Caco-2 (cell line): ENCODE results near the gene HTR2C. TPM values are rescaled to one million over a fixed set of nuclear protein-coding genes. Genes with fewer than 3 reads are reported as not detected.

Experiments used
- BruUV-seq: library from RNA; stranded (reverse); fragments of 400-500 nt; replicated peaks from 2 replicates; lab custom pipeline; 2021; lab: Mats Ljungman, UMichigan
- CTCF ChIA-PET: fragments of 300-600 bp; sonication (Branson Sonifier 250); formaldehyde crosslinking; loops from one replicate; lab custom pipeline; 2022; ENCODE audit warnings: antibody characterized with exemption; lab: Charles Lee
- POLR2A ChIA-PET: fragments of 300-600 bp; sonication (Branson Sonifier 250); formaldehyde crosslinking; loops from one replicate; lab custom pipeline; 2022; ENCODE audit warnings: antibody characterized with exemption; lab: Charles Lee
- DNase-seq, 2 experiments: peaks; one replicate each; pipeline versions ENCODE4 v3.0.0 to v3.0.0-alpha.2; 2020 to 2022
- H3K27me3 ChIP-seq: replicated peaks from 2 replicates; pipeline ENCODE4 v1.6.0; 2011; ENCODE audit warnings: low read length; ENCODE audit not compliant: control insufficient read depth, insufficient read depth
- H3K36me3 ChIP-seq: 2 replicates; pipeline ENCODE4 v1.5.1; 2011; ENCODE audit warnings: low read length; ENCODE audit not compliant: control insufficient read depth, insufficient read depth
- H3K4me1 ChIP-seq: fragments of 250-450 bp; sonication (Bioruptor Pico); 2 replicates; pipeline ENCODE4 v1.5.1; 2020; ENCODE audit warnings: mild to moderate bottlenecking
- H3K4me3 ChIP-seq: 2 replicates; pipeline ENCODE4 v1.5.1; 2011; ENCODE audit warnings: low read depth, mild to moderate bottlenecking, control low read depth, low read length
- H3K9me3 ChIP-seq: fragments of 250-450 bp; sonication (Bioruptor Pico); 2 replicates; pipeline ENCODE4 v1.5.1; 2020; ENCODE audit warnings: mild to moderate bottlenecking, moderate library complexity
- H3K27ac Mint-ChIP-seq: one replicate; pipeline ENCODE4 v1.8.0; 2022; ENCODE audit warnings: mixed read lengths; ENCODE audit not compliant: unreplicated experiment
- H3K27me3 Mint-ChIP-seq: one replicate; pipeline ENCODE4 v1.8.0; 2022; ENCODE audit warnings: mixed read lengths; ENCODE audit not compliant: insufficient read depth, unreplicated experiment
- H3K36me3 Mint-ChIP-seq: one replicate; pipeline ENCODE4 v1.8.0; 2022; ENCODE audit warnings: mild to moderate bottlenecking, mixed read lengths; ENCODE audit not compliant: insufficient read depth, unreplicated experiment
- H3K4me1 Mint-ChIP-seq: one replicate; pipeline ENCODE4 v1.8.0; 2022; ENCODE audit warnings: low read depth, mixed read lengths; ENCODE audit not compliant: unreplicated experiment
- H3K4me3 Mint-ChIP-seq: one replicate; pipeline ENCODE4 v1.8.0; 2022; ENCODE audit warnings: mild to moderate bottlenecking, moderate library complexity, mixed read lengths; ENCODE audit not compliant: unreplicated experiment
- H3K9me3 Mint-ChIP-seq: one replicate; pipeline ENCODE4 v1.8.0; 2022; ENCODE audit warnings: mixed read lengths; ENCODE audit not compliant: unreplicated experiment
- CTCF ChIP-seq, 2 experiments: fragments of 200-600 bp in 1 of 2; IDR thresholded peaks; 1 replicate in 1 of 2; 2 replicates in 1 of 2; pipeline versions ENCODE4 v1.5.1 to v1.8.0; 2011 to 2022; ENCODE audit warnings: antibody characterized with exemption in 1 of 2, control low read depth in 1 of 2, inconsistent platforms in 1 of 2, low read depth in 1 of 2, low read length in 1 of 2, mild to moderate bottlenecking in 1 of 2, moderate library complexity in 1 of 2; ENCODE audit not compliant: insufficient read depth in 1 of 2, severe bottlenecking in 1 of 2, unreplicated experiment in 1 of 2
- intact Hi-C: fragments of 100-400 bp; cut with micrococcal nuclease; formaldehyde crosslinking; loops from one replicate; pipeline ENCODE4 v1.10.0; 2022; ENCODE audit not compliant: unreplicated experiment
- total RNA-seq: library from RNA; stranded (reverse); gene quantifications from 2 replicates; pipeline ENCODE4 v1.2.3, GENCODE V29; 2022

HTR2C gene
- total RNA-seq, 1 experiment from 2014 or later = not detected

- no peaks in the 10 kb centered on the region for H3K36me3 ChIP-seq
- BruUV-seq = no TSS peak
- H3K27me3 ChIP-seq = no peaks in the 10 kb centered on the region
- H3K9me3 ChIP-seq = no peaks in the 10 kb centered on the region
- no peaks in the 10 kb centered on the region for H3K4me1 Mint-ChIP-seq
- ChIA-PET POLR2A (no interaction called here), CTCF (no interaction called here)
- no peak overlapping the region for H3K27ac Mint-ChIP-seq
- no peak for DNase-seq
- H3K27me3 Mint-ChIP-seq = no peaks in the 10 kb centered on the region
- no peak overlapping the region for H3K4me3 Mint-ChIP-seq
- no peaks in the 10 kb centered on the region for H3K36me3 Mint-ChIP-seq
- H3K9me3 Mint-ChIP-seq = no peaks in the 10 kb centered on the region
- intact Hi-C loops = no loop called here
- no peaks in the 10 kb centered on the region for H3K4me1 ChIP-seq
- no peak overlapping the region for H3K4me3 ChIP-seq
- TF ChIP-seq CTCF (IDR thresholded peaks at IDR 0.05; ENCODE audit: insufficient read depth in 1 of 2, low read depth in 1 of 2, low read length in 1 of 2, severe bottlenecking in 1 of 2, unreplicated experiment in 1 of 2) = no peak
Measured at GRCh38 chrX:114797494-114797893, 213.6 kb downstream of the HTR2C start.

- no peak overlapping the region for H3K27ac Mint-ChIP-seq
- TF ChIP-seq CTCF (IDR thresholded peaks at IDR 0.05; ENCODE audit: insufficient read depth in 1 of 2, low read depth in 1 of 2, low read length in 1 of 2, severe bottlenecking in 1 of 2, unreplicated experiment in 1 of 2) = no peak
- no peaks in the 10 kb centered on the region for H3K9me3 Mint-ChIP-seq
- intact Hi-C loops = no loop called here
- H3K9me3 ChIP-seq = no peaks in the 10 kb centered on the region
- no peaks in the 10 kb centered on the region for H3K4me1 Mint-ChIP-seq
- no peaks in the 10 kb centered on the region for H3K4me1 ChIP-seq
- H3K36me3 Mint-ChIP-seq = no peaks in the 10 kb centered on the region
- CTCF ChIA-PET = no interaction called here
- no TSS peak for BruUV-seq
- no peaks in the 10 kb centered on the region for H3K27me3 ChIP-seq
- no peak overlapping the region for H3K4me3 ChIP-seq
- H3K36me3 ChIP-seq = no peaks in the 10 kb centered on the region
- no peaks in the 10 kb centered on the region for H3K27me3 Mint-ChIP-seq
- no peak overlapping the region for H3K4me3 Mint-ChIP-seq
- no peak for DNase-seq
- POLR2A ChIA-PET = no interaction called here
Measured at GRCh38 chrX:114798907-114799306, 215.0 kb downstream of the HTR2C start.

- Mint-ChIP-seq H3K4me3 (no peak overlapping the region), H3K9me3 (no peaks in the 10 kb centered on the region), H3K4me1 (no peaks in the 10 kb centered on the region), H3K36me3 (no peaks in the 10 kb centered on the region), H3K27me3 (no peaks in the 10 kb centered on the region), H3K27ac (no peak overlapping the region)
- CTCF ChIA-PET = no interaction called here
- no peaks in the 10 kb centered on the region for H3K27me3 ChIP-seq
- H3K4me3 ChIP-seq = no peak overlapping the region
- no peaks in the 10 kb centered on the region for H3K9me3 ChIP-seq
- no peaks in the 10 kb centered on the region for H3K4me1 ChIP-seq
- DNase-seq = no peak
- BruUV-seq = no TSS peak
- H3K36me3 ChIP-seq = no peaks in the 10 kb centered on the region
- POLR2A ChIA-PET = no interaction called here
- no peak for TF ChIP-seq CTCF (IDR thresholded peaks at IDR 0.05; ENCODE audit: insufficient read depth in 1 of 2, low read depth in 1 of 2, low read length in 1 of 2, severe bottlenecking in 1 of 2, unreplicated experiment in 1 of 2)
- intact Hi-C loops = no loop called here
Measured at GRCh38 chrX:114800719-114801118, 216.8 kb downstream of the HTR2C start.
